Right lobe of liver (tissue), 6 donors: Measurements from ENCODE around the gene COL25A1. TPM values are rescaled to one million over a fixed set of nuclear protein-coding genes. Genes with fewer than 3 reads are reported as not detected.

Experiments
- ATAC-seq, 4 donors: fragments of 200-7000 bp; cut with Tn5 transposase; one replicate each; pipeline ENCODE4 v1.9.1; 2020; ENCODE audit warnings: mild to moderate bottlenecking in 4 of 4, moderate library complexity in 4 of 4
- DNase-seq, 3 donors: peaks; one replicate each; pipeline ENCODE4 v3.0.0-alpha.2; 2020
- H3K27ac ChIP-seq, 3 donors: fragments of 200-600 bp; one replicate each; pipeline ENCODE4 v1.8.0; 2022
- H3K27me3 ChIP-seq, 2 donors: fragments of 200-600 bp; one replicate each; pipeline ENCODE4 v1.8.0; 2022
- H3K36me3 ChIP-seq, 4 donors: fragments of 200-600 bp; sonication (generic) in 1 of 4; one replicate each; pipeline versions ENCODE4 v1.5.1 to v1.8.0; 2017 to 2022; ENCODE audit warnings: control low read depth in 1 of 4
- H3K4me1 ChIP-seq, 4 donors: fragments of 200-600 bp; sonication (generic) in 1 of 4; one replicate each; pipeline versions ENCODE4 v1.5.1 to v1.8.0; 2017 to 2022; ENCODE audit warnings: control low read depth in 1 of 4
- H3K4me3 ChIP-seq, 3 donors: fragments of 200-600 bp; one replicate each; pipeline ENCODE4 v1.8.0; 2022
- H3K9me3 ChIP-seq, 4 donors: fragments of 200-600 bp; sonication (generic) in 1 of 4; one replicate each; pipeline versions ENCODE4 v1.5.1 to v1.8.0; 2017 to 2022; ENCODE audit warnings: control low read depth in 1 of 4
- CTCF ChIP-seq, 4 donors: fragments of 200-600 bp in 3 of 4; fragments of 450-650 bp in 1 of 4; IDR thresholded peaks; one replicate each; pipeline versions ENCODE4 v1.5.1 to v1.8.0; 2016 to 2022; ENCODE audit warnings: antibody characterized with exemption in 4 of 4, mild to moderate bottlenecking in 2 of 4
- POLR2A ChIP-seq: fragments of 450-650 bp; IDR thresholded peaks from one replicate; pipeline ENCODE4 v1.6.1; 2017; ENCODE audit warnings: antibody characterized with exemption, mild to moderate bottlenecking
- WGBS: methylation state at CpG from one replicate; pipeline ENCODE4 v1.1.6; 2018; ENCODE audit warnings: low coverage, low lambda C conversion rate; ENCODE audit not compliant: insufficient coverage; ENCODE audit errors: missing lambda C conversion rate; 5-methylcytosine and 5-hydroxymethylcytosine counted together
- intact Hi-C, 2 donors: fragments of 100-400 bp; cut with DNase I; formaldehyde crosslinking; loops; one replicate each; pipeline versions ENCODE4 v1.11.2 to v1.14.1; 2022
- total RNA-seq, 6 experiments: library from RNA; depleted of rRNA in 2 of 6; stranded (reverse); fragments of >200 nt in 2 of 6; fragmentation: NEBNext Ultra II Directional in 3 of 6; extraction: Animal tissue kit (Norgen Biotek cat#: 25700) in 3 of 6; gene quantifications; one replicate each; pipeline versions ENCODE4 v1.1.0 to v1.2.4, GENCODE V29; 2016 to 2023
- donor health status: DM: no; HTN: yes; CAD: no.
- donor health status: DM: no; HTN: no; CAD: no.
- donor health status: DM: no; HTN: no; CAD: no.
- donor health status: DM: no; HTN: yes; CAD: no.
- donor health status: DM: no; HTN: yes; CAD: no.

COL25A1 gene
- total RNA-seq, 6 experiments from 2014 or later, result 0.06 to 4.8 (median 1.3) TPM

GRCh38 chr4:109235683-109236082 lies 66.8 kb downstream of the COL25A1 start:
- Histone ChIP-seq H3K27me3 (peaks cover 0 to 2% of the 10 kb centered on the region in 2 donors), H3K27ac (no peak overlapping the region), H3K4me3 (no peak overlapping the region), H3K9me3 (no peaks in the 10 kb centered on the region), H3K36me3 (no peaks in the 10 kb centered on the region), H3K4me1 (no peaks in the 10 kb centered on the region)
- 55% methylated on average over 1 of the region's 1 CpG for WGBS
- ATAC-seq (no peak), DNase-seq (no peak)
- TF ChIP-seq CTCF (IDR thresholded peaks at IDR 0.05) (no peak), POLR2A (no peak)
- intact Hi-C loops, result no loop called here

GRCh38 chr4:109234596-109234995 lies 67.9 kb downstream of the COL25A1 start:
- ATAC-seq (no peak), DNase-seq (no peak)
- Histone ChIP-seq H3K4me3 (no peak overlapping the region), H3K4me1 (no peaks in the 10 kb centered on the region), H3K36me3 (no peaks in the 10 kb centered on the region), H3K27ac (no peak overlapping the region), H3K9me3 (no peaks in the 10 kb centered on the region), H3K27me3 (peaks cover 0 to 2% of the 10 kb centered on the region in 2 donors)
- TF ChIP-seq CTCF (IDR thresholded peaks at IDR 0.05) (no peak), POLR2A (no peak)
- intact Hi-C loops, result no loop called here
- 65% methylated on average over 2 of the region's 2 CpGs for WGBS

GRCh38 chr4:109233570-109233969 lies 68.9 kb downstream of the COL25A1 start:
- ATAC-seq (no peak), DNase-seq (no peak)
- 50% methylated on average over 1 of the region's 1 CpG for WGBS
- H3K9me3 ChIP-seq, result no peaks in the 10 kb centered on the region
- TF ChIP-seq POLR2A, result no peak
- TF ChIP-seq CTCF (IDR thresholded peaks at IDR 0.05), result no peak
- H3K4me3 ChIP-seq, result no peak overlapping the region
- H3K36me3 ChIP-seq, result no peaks in the 10 kb centered on the region
- no peak overlapping the region for H3K27ac ChIP-seq
- H3K27me3 ChIP-seq, result peaks cover 0 to 2% of the 10 kb centered on the region in 2 donors
- intact Hi-C loops, result no loop called here
- no peaks in the 10 kb centered on the region for H3K4me1 ChIP-seq

GRCh38 chr4:109232681-109233080 lies 69.8 kb downstream of the COL25A1 start:
- Histone ChIP-seq H3K4me1 (no peaks in the 10 kb centered on the region), H3K27ac (no peak overlapping the region), H3K9me3 (no peaks in the 10 kb centered on the region), H3K27me3 (peaks cover 0 to 2% of the 10 kb centered on the region in 2 donors), H3K4me3 (no peak overlapping the region), H3K36me3 (no peaks in the 10 kb centered on the region)
- intact Hi-C loops, result no loop called here
- ATAC-seq, result no peak
- DNase-seq, result no peak
- TF ChIP-seq POLR2A (no peak), CTCF (IDR thresholded peaks at IDR 0.05) (no peak)
- 29% methylated on average over 1 of the region's 1 CpG for WGBS

- H3K27me3 ChIP-seq, result no peaks in the 10 kb centered on the region
- no peaks in the 10 kb centered on the region for H3K4me1 ChIP-seq
- no peaks in the 10 kb centered on the region for H3K36me3 ChIP-seq
- H3K4me3 ChIP-seq, result no peak overlapping the region
- 67% methylated on average over 1 of the region's 1 CpG for WGBS
- ATAC-seq (no peak), DNase-seq (no peak)
- intact Hi-C loops, result no loop called here
- no peak overlapping the region for H3K27ac ChIP-seq
- TF ChIP-seq CTCF (IDR thresholded peaks at IDR 0.05) (no peak), POLR2A (no peak)
- H3K9me3 ChIP-seq, result no peaks in the 10 kb centered on the region
These were observed 71.1 kb downstream of the COL25A1 start for GRCh38 chr4:109231331-109231730.
